GM19025 (cell line): ENCODE data around the gene MRPL49.
"Not testable (repeated sequence)": the region's sequence is repeated elsewhere in the genome, so short reads cannot be mapped to it uniquely, and the experiment has no call there.

Source experiments
- ATAC-seq: cut with Tn5 transposase; IDR thresholded peaks from one replicate; pipeline ENCODE4 v1.9.1; 2021; ENCODE audit warnings: mild to moderate bottlenecking, low read depth, moderate library complexity; ENCODE audit not compliant: unreplicated experiment

Gene MRPL49

DNA sequence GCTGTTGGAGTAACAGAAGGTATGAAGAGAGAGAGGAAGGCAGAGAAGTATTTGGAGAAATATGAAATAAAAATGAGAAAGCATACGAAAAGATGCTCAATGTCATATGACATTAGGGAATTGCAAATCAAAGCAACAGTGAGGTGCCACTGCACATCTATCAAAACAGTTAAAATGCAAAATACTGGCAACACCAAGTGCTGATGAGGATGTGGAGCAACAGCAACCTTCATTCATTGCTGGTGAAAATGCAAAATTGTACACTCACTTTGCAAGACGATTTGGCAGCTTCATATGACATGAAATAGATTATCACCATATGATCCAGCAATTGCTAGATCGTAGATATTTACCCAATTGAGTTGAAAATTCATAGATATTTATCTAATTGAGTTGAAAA, 38.5 kb downstream of the MRPL49 start:
- no peak for ATAC-seq

DNA sequence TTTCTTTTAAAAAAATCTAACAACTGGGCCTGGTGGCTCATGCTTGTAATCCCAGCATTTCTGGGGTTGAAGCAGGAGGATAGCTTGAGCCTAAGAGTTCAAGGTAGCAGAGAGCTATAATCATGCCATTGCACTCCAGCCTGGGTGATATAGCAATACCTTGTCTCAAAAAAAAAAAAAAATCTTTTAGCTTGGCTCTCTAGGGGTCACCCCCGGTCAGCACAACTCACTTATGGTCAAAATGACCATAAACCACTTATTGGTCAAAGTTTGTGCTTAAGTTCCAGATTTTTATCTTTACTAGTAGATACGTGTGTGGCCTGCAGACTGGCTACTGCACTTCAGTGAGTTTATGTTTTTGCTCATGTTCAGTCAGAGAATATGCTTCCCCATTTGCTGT, 41.6 kb downstream of the MRPL49 start:
- ATAC-seq = no peak

DNA sequence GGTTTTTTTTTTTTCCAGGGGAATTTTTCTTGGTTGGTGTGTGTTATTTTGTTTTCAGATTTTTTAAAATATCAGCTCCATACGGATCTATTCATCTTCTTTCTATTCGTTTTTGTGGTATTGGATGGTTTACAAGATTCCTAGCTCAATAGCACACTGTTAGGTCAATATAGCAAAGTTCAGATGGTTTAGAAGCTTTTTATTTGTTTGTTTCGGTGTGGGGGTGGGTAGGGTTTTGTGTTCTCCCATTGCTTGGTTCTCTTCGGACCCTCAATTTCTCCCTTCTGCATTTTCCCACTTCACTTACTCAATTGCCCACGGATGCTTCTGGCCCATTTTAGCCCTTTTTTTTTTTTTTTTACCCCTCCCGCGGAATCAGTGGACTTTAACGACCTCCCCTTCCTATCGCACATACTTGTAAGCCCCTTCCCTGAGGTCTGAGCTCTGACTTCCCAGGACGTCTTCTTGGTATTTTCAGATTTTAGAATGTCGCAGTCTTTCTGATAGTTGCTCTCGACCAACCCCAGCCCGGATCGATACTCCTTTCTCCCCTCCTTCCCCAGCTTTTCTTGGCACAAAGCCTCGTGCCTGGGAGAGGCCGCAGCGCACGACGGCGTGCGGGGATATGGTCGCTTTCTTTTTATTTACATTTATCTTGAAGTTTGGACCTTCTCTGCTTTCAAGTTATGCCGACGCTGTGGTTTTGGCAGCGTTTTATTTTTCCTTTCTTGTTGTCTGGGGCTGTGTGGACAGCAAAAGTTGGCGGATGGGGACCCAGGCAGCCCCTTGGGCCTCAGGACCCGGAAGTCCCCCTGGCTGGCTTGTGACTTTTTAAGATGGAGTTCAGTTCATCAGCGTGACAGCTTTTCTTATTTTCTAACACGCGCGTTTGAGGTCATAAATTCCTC, 43.5 kb downstream of the MRPL49 start:
- no peak for ATAC-seq

DNA sequence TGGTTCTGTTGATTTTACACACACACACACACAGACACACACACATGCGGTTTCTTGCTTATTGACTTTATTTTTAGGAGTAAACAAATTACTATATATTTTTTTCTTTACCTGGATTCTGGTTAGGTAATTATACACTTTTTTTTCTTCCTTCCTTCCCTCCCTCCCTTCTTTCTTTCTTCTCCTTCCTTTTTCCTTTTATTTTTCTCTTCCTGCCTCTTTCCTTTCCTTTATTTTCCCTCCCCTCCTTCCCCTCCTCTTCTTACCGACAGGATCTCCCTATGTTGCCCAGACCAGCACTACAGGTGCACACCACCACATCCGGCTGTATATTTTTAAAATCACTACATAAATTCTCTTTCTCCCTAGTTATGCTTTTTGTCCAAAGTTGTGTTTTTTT, 44.8 kb downstream of the MRPL49 start:
- ATAC-seq = no peak

DNA sequence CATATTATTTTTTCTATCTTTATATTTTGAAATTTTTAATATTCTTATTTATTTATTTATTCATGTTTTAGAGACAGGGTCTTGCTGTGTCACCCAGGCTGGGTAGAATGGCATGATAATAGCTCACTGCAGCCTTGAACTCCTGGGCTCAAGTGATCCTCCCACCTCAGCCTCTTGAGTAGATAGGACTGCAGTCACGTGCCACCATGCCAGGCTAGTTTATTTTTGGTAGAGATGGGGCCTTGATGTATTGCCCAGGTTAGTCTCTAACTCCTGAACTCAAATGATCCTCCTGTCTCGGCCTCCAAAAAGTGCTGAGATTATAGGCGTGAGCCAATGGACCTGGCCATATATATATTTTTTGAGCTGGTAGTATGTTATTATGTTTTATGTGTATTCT, 45.5 kb downstream of the MRPL49 start:
- no peak for ATAC-seq

DNA sequence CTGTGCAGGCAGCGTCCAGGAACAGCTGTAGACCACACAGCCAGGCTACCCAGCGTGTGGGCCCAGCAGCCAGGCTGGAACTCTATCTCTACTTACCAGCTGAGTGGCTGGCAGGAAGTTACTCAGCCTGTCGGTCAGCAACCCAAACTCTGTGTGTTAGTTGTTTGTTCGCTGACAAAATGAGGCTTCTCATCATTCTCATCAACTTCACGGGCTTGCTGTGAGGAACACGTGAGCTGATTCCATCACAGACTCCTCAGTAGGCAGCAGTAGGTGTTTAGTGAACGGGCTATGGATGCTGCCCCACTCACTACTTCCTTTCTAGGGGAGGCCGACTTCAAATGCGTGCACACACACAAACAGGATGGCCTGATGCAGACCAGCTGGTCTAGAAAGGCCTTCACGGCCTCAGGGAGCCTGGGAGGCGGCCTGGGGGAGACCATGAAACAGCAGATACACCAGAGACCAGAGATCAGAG, 47.1 kb downstream of the MRPL49 start:
- ATAC-seq = no peak

DNA sequence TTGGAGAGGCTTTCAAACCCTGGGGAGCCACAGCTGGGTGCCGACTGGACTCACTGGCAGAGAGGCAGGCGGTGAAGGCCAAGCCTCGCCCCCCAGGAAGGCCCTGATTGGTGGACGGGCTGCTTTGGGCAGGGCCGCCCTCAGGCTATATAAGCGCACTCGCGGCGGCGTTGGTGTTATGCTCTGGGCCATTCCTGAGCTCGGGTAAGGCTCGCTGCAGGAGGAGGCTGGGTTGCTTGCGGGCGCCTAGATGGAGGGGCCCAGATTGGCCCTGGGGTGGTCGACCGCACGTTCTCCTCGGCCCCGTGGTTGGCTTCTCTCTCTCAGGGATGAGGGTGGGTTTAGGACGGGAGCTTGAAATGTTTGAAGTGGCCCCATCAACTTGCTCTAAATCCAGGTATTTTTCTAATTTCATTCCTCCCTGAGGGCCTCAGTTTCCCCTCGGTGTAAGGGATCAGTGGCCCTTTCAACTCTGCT, 48.0 kb downstream of the MRPL49 start, which contains the start of gene SPDYC:
Gene SPDYC, plus strand, starts transcription at position 176 of the 477 bp plus-strand sequence. CDS start 1,125 bp downstream, outside the sequence.
- ATAC-seq = no peak

DNA sequence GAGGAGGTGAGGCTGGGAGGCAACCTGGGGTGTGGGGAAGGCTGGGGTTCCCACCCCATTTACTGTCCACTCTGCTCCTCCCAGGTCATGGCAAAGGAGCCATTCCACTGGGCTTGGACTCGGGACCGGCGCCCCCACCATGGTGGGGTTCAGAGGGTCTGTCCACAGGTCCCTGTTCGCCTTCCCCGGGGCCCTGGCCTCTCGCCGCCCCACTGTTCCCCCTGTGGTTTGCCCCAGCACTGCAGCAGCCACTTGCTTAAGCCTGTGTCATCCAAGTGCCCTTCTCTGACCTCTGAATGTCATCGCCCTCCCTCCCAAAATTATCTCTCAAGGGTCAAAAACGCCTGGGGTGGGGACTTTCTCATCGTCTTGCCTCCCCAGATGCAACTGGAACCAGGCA, 50.5 kb downstream of the MRPL49 start:
- ATAC-seq = no peak

DNA sequence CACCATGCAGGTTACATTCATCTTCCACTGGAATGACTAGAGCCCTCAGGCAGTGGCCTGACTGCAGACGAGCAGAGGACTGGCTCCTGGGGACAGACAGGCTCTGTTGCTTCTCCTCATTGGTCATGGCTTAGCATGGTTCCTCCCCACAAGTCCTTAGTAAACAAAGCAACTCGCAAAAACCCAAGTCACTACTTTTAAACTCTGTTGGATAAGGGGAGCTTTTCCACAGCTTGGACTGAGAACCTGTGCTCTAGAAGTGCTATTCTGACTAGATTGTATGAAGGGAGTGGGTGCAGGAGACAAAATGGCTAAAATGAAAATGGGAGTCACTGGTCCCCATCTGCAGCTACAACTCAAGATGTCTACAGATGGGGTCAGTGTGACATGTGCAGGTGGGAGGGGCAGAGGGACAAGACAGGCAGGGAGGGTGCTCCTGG, 52.5 kb downstream of the MRPL49 start:
- ATAC-seq = not testable (repeated sequence)
